ENCODE results near the gene GLUD1.
A peak's percentile ranks its signal among the peaks of the same experiment; 100 is the strongest.

Gene GLUD1

DNA sequence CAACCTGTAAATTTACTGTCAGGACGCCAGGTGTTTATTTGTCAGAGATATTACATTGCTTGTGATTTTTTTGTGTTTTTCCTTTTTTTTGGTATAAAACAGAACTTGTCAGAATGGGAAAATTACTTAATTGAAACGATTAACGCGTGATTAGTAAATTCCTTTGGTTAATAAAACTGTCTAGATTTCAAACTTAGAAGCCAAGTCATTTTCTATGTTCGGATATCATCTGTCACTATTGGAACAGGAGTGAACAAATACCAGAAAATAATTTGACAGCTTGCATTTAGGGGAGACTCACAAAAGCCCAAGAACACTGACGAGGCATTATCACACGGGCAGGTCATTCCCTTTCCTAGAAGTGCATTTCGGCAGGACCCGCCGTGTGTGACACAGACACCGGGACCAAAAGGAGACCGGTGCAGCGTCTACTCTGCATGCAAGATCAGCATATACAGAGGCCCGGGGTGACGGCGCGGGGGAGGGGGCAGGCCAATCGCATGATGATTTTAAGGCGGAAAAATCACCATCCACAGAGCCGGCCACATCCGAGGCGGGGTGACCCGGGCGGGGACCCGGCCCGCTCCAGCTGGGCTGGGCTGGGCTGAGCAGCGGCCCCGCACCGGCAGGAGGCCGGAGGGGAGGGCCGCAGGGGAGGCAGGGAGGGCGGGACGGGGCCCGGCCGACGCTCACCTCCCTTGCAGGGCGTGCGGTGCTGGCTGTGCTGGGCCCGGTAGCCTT lies 841 bp downstream of the GLUD1 start (continued):
- TF ChIP-seq SP2 (tag by site-specific recombination; IDR thresholded peaks at IDR 0.05) (peak; percentile 81), ZNF302 (tag by site-specific recombination; IDR thresholded peaks at IDR 0.05; ENCODE audit: low read depth) (no peak), SETDB1 (IDR thresholded peaks at IDR 0.05; ENCODE audit: insufficient read length, low read length) (no peak), ZNF175 (tag by site-specific recombination; IDR thresholded peaks at IDR 0.05) (no peak), ZNF157 (tag by site-specific recombination; IDR thresholded peaks at IDR 0.05) (no peak), ZNF174 (tag by site-specific recombination; IDR thresholded peaks at IDR 0.05) (no peak), ZNF585B (tag by site-specific recombination; IDR thresholded peaks at IDR 0.05) (no peak), SCRT2 (tag by site-specific recombination; IDR thresholded peaks at IDR 0.05) (peak; percentile 29; the same call in 1 of the 2 replicates), ZBTB8A (tag by site-specific recombination; IDR thresholded peaks at IDR 0.05) (peak; percentile 13), SCRT1 (tag by site-specific recombination; IDR thresholded peaks at IDR 0.05; ENCODE audit: borderline replicate concordance) (0 out of 2 replicates have a peak, but pooled peaks have one; percentile 39), ZNF239 (tag by site-specific recombination; IDR thresholded peaks at IDR 0.05) (no peak), ZNF561 (tag by site-specific recombination; IDR thresholded peaks at IDR 0.05; ENCODE audit: borderline replicate concordance) (peak; percentile 61; the same call in 1 of the 2 replicates), ZBTB7A (tag by site-specific recombination; IDR thresholded peaks at IDR 0.05; ENCODE audit: low read depth) (no peak), ZNF221 (tag by site-specific recombination; IDR thresholded peaks at IDR 0.05; ENCODE audit: borderline replicate concordance) (no peak), ZNF341 (tag by site-specific recombination; IDR thresholded peaks at IDR 0.05; ENCODE audit: low read depth) (no peak), ZNF624 (tag by site-specific recombination; IDR thresholded peaks at IDR 0.05) (no peak), ZNF623 (tag by site-specific recombination; IDR thresholded peaks at IDR 0.05) (no peak), GLIS2 (tag by site-specific recombination; IDR thresholded peaks at IDR 0.05) (peak; percentile 69), ZFP41 (tag by site-specific recombination; IDR thresholded peaks at IDR 0.05; ENCODE audit: borderline replicate concordance) (no peak), ZNF548 (tag by site-specific recombination; IDR thresholded peaks at IDR 0.05) (no peak), ZSCAN18 (tag by site-specific recombination; IDR thresholded peaks at IDR 0.05) (no peak), HOXA7 (CRISPR knock-in tag; IDR thresholded peaks at IDR 0.05; ENCODE audit: borderline replicate concordance) (no peak), WT1 (tag by site-specific recombination; IDR thresholded peaks at IDR 0.05) (peak; percentile 72), ZNF223 (tag by site-specific recombination; IDR thresholded peaks at IDR 0.05) (no peak), ZNF776 (tag by site-specific recombination; IDR thresholded peaks at IDR 0.05; ENCODE audit: borderline replicate concordance) (no peak), FEZF1 (tag by site-specific recombination; IDR thresholded peaks at IDR 0.05) (no peak), TCF7L2 (IDR thresholded peaks at IDR 0.05; ENCODE audit: borderline replicate concordance, low read depth, low read length) (no peak), REST (tag by site-specific recombination; IDR thresholded peaks at IDR 0.05) (no peak), ZNF121 (tag by site-specific recombination; IDR thresholded peaks at IDR 0.05) (no peak), ZNF140 (tag by site-specific recombination; IDR thresholded peaks at IDR 0.05) (no peak), ZNF549 (tag by site-specific recombination; IDR thresholded peaks at IDR 0.05) (no peak), RBAK (tag by site-specific recombination; IDR thresholded peaks at IDR 0.05) (no peak)
- TF ChIP-seq, protein P1, sequence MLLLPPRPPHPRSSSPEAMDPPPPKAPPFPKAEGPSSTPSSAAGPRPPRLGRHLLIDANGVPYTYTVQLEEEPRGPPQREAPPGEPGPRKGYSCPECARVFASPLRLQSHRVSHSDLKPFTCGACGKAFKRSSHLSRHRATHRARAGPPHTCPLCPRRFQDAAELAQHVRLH (tag by site-specific recombination; IDR thresholded peaks at IDR 0.05), result no peak
- TF ChIP-seq, protein P2, sequence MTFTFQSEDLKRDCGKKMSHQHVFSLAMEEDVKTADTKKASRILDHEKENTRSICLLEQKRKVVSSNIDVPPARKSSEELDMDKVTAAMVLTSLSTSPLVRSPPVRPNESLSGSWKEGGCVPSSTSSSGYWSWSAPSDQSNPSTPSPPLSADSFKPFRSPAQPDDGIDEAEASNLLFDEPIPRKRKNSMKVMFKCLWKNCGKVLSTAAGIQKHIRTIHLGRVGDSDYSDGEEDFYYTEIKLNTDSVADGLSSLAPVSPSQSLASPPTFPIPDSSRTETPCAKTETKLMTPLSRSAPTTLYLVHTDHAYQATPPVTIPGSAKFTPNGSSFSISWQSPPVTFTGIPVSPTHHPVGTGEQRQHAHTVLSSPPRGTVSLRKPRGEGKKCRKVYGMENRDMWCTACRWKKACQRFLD (tag by site-specific recombination; IDR thresholded peaks at IDR 0.05), result no peak
